ENCODE results near the gene RAB10.
"Not testable (repeated sequence)": the region's sequence is repeated elsewhere in the genome, so short reads cannot be mapped to it uniquely, and the experiment has no call there.

Gene RAB10

DNA sequence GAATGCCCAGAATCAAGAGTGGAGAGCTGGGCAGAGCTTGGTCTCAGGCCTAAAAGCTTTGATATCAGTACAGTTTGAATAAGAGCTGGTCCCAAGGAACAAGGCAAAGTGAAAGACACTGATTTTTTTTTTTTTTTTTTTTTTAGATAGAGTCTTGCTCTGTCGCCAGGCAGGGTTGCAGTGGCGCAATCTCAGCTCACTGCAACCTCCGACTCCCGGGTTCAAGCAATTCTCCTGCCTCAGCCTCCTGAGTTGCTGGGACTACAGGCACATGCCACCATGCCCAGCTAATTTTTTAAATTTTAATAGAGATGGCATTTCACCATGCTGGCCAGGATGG lies 17.2 kb upstream of the RAB10 start:
- DNase-seq: not testable (repeated sequence)

DNA sequence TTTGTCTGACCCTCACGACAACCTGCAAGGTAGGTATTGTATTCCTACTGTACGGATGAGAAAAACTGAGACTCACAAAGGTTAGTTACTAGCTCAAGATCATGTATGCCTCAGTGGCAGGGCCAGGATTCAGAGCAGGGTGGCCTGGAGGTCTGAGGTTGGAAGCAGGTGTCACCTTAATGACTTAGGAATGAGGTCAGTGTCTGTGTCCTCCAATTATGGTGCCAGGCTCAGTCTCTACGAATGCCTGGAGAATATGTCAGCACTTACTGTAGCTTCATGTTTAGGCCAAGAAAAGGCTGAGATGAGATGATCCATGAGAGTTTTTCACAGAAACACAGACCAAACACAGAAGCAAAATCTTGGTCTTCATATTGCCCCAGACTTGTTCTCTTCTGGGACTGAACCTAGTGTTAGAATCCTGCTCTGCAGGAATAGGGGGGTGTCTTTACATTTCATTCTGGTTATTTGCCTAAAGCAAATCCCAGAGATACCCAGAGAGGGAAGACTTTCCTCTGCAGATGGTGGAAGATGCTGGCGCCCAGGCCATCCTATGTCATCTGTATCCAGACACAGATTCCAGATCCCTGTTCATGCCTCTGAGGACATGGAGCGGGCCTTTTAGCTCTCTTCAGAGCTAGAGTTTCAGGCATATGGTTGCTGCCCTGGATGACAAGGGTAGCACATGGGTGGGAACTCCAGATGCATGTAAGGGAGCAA lies 16.3 kb upstream of the RAB10 start:
- DNase-seq: no peak

DNA sequence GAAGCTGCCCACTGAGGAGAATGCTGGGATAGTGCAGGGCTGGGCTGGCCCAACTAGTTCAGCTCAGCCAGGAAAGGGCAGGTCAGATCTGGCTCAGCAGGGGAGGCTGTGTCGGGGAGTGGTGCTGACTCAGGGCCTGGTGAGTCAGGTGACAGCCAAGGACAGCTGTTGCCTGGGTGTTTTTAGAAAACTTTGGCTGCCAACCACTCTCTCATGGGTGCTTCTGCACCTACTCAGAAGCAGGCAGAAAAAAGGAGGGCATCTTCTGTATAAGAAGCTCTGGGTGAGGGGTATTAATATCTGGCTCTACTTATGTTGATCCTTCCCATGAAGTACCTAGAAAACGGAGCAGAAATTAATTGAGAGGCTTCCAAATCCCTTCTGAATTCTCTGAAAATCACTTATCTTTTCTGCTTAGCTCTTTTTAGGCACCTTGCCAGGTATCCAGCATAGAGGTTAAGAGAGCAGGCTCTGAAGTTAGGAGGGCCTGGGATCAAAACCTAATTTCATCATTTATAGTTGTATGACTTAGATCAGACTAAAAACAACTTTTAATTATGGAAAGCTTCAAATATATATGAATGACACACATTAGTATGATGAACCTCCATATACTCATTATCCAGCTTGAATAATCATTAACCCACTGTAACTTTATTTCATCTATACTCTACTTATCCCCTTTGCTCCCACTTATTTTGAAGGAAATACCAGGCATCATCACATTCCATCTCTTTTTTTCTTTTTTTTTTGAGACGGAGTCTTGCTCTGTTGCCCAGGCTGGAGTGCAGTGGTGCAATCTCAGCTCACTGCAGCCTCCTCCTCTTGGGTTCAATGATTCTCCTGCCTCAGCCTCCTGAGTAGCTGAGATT lies 15.5 kb upstream of the RAB10 start:
- peak; percentile 67 for DNase-seq

GRCh38 chr2:26020231-26020640 lies 13.6 kb upstream of the RAB10 start:
- DNase-seq: no peak

DNA sequence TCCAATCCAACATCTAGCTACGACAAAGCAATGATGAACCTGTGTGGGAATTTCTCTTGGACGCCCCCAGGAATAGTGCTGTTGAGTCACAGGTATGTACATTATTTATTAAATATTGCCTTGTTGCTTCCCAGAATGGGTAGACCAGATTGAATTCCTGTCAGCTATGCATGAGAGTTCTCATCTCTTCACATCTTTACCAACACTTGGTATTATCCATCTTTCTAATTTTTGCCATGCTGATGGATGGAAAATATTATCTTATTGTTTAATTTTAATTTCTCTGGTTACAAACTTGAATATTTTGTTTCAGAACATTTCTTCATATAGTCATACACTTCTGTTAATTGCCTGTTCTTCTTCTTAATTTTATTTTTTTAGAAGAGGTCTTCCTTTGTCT lies 9.6 kb upstream of the RAB10 start:
- DNase-seq: no peak

DNA sequence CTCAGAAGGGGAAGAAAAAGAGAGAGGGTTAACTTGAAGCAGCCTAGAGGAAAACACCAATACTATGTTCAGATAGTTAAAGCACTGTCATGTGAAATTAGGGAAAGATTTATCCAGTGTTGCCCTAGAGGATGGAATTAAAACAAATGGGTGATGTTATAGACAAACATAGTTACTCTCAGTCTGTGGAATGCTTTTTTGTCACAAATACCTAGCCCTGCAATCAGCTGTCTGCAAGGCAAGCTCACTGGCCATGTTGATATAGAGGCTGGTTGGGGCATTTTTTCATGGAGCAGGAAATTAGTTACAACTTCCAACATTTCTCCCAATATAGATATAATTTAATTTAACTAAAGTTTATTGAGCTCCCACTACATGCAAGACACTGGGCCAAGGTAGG lies 8.4 kb upstream of the RAB10 start:
- DNase-seq: no peak

- not testable (repeated sequence) for DNase-seq
These were observed 5.8 kb upstream of the RAB10 start for GRCh38 chr2:26028083-26028482.

GRCh38 chr2:26032586-26033269 lies 1.2 kb upstream of the RAB10 start:
- DNase-seq: not testable (repeated sequence)

GRCh38 chr2:26033270-26033817 lies 540 bp upstream of the RAB10 start:
- peak; percentile 82 for DNase-seq

GRCh38 chr2:26034637-26034992 lies 731 bp downstream of the RAB10 start:
- no peak for DNase-seq

DNA sequence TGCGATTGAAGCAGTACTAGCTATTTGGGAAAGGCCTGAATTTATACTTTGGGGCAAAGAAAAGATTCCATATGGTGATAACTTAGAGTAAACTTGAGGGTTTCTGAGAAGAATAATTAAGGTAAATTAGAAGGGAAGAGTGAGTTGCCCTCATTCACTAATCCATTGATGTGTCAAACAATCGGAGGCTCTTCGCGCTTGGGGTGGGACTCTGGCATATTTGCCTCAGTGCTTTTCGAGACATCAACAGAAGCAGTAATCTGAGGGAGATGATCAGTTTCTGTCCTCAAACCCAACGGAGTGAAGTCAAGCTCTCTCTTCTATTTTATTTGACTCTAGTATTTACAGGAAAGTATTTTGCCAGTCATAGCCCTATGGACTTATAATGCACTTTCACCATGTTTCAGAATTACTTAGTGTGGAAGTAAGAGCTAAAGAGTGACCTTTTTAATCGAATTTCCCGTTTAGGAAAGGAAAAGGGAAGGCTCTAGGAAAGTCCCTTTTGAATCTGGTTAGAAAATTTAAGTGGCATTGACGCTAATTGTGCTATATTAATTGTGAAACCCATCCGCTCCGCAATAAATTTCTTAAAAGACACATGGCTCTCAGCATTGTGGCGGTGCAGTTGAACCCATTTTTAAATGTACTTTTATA lies 1.3 kb downstream of the RAB10 start:
- no peak for DNase-seq

DNA sequence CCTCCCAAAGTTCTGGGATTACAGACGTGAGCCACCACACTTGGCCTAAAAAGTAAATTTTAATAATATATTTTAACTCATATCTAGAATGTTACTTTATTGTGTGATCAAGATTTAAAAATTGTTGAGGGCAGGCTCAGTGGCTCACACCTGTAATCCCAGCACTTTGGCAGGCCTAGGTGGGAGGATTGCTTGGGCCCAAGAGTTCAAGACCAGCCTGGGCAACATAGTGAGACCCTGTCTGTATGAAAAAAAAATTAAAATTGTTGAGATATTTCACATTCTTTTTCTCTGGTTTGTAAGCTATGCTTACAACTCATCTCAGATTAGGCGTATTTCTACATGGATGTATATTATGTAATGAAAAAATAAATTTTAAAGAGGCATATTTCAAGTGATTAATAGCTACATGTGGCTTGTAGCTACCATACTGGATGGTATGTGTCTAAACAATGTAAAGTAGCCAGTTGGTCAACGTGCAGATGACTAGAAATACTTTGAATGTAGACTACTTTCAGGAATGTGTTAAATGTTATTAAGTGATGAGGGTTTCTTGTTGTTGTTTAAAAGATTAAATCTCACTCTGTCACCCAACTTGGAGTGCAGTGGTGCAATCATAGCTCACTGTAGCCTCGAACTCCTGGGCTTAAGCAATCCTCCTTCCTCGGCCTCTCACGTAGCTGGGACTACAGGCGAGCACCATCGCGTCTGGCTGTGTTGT lies 5.9 kb downstream of the RAB10 start:
- peak; percentile 44 for DNase-seq

DNA sequence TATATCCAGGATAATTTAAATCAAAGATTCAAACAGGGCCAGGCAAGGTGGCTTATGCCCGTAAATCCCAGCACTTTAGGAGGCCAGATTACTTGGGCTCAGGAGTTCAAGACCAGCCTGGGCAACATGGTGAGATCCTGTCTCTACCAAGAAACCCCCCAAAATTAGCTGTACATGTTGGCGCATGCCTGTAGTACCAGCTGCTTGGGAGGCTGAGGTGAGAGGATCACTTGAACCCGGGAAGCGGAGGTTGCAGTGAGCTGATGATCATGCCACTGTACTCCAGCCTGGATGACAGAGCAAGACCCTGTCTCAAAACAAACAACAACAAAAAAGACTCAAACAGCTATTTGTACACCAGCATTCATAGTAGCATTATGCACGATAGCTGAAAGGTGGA lies 9.2 kb downstream of the RAB10 start:
- no peak for DNase-seq

DNA sequence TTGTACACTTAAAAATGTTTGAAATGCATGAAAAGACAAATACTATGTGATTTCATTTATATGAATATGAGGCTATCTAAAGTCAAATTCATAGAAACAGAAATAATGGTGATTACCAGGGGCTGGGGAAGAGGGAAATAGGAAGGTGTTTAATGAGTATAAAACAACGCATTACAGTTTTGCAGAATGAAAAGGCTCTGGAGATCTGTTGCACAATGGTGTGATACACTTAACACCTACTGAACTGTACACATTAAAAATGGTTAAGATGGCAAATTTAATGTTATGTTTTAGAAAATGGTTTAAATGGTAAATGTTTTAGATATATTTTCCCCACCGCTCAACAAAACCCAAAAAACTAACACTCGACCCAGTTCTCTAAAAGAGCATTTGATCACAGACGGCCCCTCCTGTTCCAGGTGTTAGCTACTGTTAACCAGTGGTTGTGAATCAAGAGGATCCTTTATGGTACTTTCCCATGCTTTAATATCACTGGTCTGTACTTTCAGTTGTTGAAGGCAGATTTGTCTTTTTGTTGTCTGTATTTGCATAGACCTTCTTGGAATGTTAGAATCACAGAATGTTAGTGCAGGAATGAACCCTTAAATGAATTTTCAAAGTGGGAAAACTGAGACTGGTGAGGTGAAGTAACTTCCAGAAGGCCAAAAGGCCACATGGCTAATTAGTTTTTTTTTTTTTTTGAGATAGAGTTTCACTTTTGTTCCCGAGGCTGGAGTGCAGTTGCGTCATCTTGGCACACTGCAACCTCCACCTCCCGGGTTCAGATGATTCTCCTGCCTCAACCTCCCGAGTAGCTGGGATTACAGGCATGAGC lies 10.2 kb downstream of the RAB10 start:
- peak; percentile 9 for DNase-seq

DNA sequence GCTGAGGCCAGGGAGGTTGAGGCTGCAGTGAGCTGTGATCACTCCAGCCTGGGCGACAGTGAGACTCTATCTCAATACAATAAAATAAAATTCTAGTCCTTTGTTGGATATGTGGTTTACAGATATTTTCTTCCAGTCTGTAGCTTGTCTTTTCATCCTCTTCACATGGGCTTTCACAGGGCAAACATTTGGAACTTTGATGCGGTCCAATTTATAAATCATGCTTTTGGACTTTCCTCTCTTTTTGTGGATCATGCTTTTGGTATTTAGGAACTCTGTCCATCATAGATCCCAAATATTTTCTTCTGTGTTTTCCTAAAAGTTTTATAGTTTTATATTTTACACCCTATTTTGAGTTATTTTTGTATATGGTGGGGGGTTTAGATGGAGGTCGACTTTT lies 14.9 kb downstream of the RAB10 start:
- DNase-seq: no peak

GRCh38 chr2:26049641-26050040 lies 15.8 kb downstream of the RAB10 start:
- DNase-seq: no peak

- DNase-seq: no peak
These were observed 18.9 kb downstream of the RAB10 start for GRCh38 chr2:26052740-26053139.

GRCh38 chr2:26054598-26055348 lies 20.9 kb downstream of the RAB10 start:
- no peak for DNase-seq

DNA sequence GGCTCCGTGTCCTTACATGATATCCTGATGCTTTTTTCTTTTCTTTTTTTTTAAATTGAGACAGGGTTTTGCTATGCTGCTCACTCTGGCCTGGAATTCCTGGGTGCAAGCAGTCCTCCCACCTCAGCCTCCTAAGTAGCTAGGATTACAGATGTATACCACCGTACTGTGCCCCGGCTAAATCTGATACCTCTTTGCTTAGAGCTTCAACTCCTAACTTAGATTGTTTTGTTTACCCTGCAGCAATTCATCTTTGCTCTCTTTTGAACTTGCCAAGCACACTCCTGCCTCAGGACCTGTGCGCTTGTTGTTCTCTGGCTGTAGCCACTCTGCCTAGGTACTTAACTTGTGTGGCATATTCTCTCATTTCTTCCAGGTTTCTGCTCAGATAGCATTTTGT lies 24.5 kb downstream of the RAB10 start:
- DNase-seq: no peak

DNA sequence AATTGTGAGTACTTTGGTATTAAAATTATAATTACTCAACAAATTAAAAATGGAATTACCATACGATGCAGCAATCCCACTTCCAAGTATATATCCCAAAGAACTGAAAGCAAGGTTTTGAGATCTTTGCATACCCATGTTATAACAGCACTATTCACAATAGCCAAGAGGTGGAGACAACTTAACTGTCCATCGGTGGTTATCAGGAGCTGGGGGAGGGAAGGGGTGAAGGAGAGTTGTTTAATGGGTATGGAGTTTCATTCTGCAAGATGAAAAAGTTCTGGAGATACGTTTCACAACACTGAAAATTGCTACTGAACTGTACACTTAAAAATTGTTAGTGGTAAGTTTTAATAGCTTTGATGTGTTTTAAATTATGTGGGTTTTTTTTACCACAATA lies 25.7 kb downstream of the RAB10 start:
- DNase-seq: no peak

- DNase-seq: no peak
These were observed 27.7 kb downstream of the RAB10 start for GRCh38 chr2:26061539-26061938.

Data from fibroblast of skin of right quadriceps (primary cell).